Activated CD4-positive, alpha-beta memory T cell treated with anti-CD3 and anti-CD28 coated beads, Interleukin-2, amount 10 ng/mL, durations not matched to agents 7 days and 5 days (primary cell): ENCODE measurements around the gene HP. TPM values are rescaled to one million over a fixed set of nuclear protein-coding genes. Genes with fewer than 3 reads are reported as not detected.
"Not testable (repeated sequence)": the region's sequence is repeated elsewhere in the genome, so short reads cannot be mapped to it uniquely, and the experiment has no call there.

ENCODE experiments used
- CTCF ChIA-PET: fragments of 350-600 bp; sonication (Branson Sonifier 250); formaldehyde crosslinking; loops from one replicate; lab custom pipeline; 2021; ENCODE audit warnings: antibody characterized with exemption, inconsistent platforms; lab: Charles Lee
- POLR2A ChIA-PET: fragments of 350-600 bp; sonication (Branson Sonifier 250); formaldehyde crosslinking; loops from one replicate; lab custom pipeline; 2021; ENCODE audit warnings: antibody characterized with exemption; lab: Charles Lee
- DNase-seq: peaks from one replicate; pipeline ENCODE4 v3.0.0-alpha.2; 2020
- H3K27ac Mint-ChIP-seq: one replicate; pipeline ENCODE4 v1.8.0; 2021; ENCODE audit warnings: mild to moderate bottlenecking, mixed read lengths
- H3K27me3 Mint-ChIP-seq: one replicate; pipeline ENCODE4 v1.8.0; 2021; ENCODE audit warnings: mixed read lengths
- H3K36me3 Mint-ChIP-seq: one replicate; pipeline ENCODE4 v1.8.0; 2021; ENCODE audit warnings: low read depth, mixed read lengths
- H3K4me1 Mint-ChIP-seq: one replicate; pipeline ENCODE4 v1.8.0; 2021; ENCODE audit warnings: mixed read lengths
- H3K4me3 Mint-ChIP-seq: one replicate; pipeline ENCODE4 v1.8.0; 2021; ENCODE audit warnings: mild to moderate bottlenecking, mixed read lengths
- H3K9me3 Mint-ChIP-seq: one replicate; pipeline ENCODE4 v1.8.0; 2021; ENCODE audit warnings: mixed read lengths
- total RNA-seq, 2 experiments: library from RNA; stranded (reverse); gene quantifications; one replicate each; pipeline ENCODE4 v1.2.3, GENCODE V29; 2021

Gene HP
- total RNA-seq, 2 experiments from 2014 or later, result not detected

GRCh38 chr16:72050769-72051464, 3.4 kb upstream of the HP start:
- Mint-ChIP-seq H3K36me3 (peaks cover 6% of the 10 kb centered on the region), H3K27me3 (no peaks in the 10 kb centered on the region), H3K9me3 (peaks cover 11% of the 10 kb centered on the region), H3K4me3 (no peak overlapping the region), H3K4me1 (no peaks in the 10 kb centered on the region), H3K27ac (no peak overlapping the region)
- ChIA-PET CTCF (no interaction called here), POLR2A (no interaction called here)
- DNase-seq, result no peak

GRCh38 chr16:72051818-72052217, 2.5 kb upstream of the HP start:
- no peak for DNase-seq
- Mint-ChIP-seq H3K27ac (no peak overlapping the region), H3K27me3 (no peaks in the 10 kb centered on the region), H3K4me3 (no peak overlapping the region), H3K4me1 (no peaks in the 10 kb centered on the region), H3K9me3 (peaks cover 11% of the 10 kb centered on the region), H3K36me3 (peaks cover 6% of the 10 kb centered on the region)
- POLR2A ChIA-PET, result no interaction called here
- CTCF ChIA-PET, result no interaction called here

- H3K27me3 Mint-ChIP-seq, result no peaks in the 10 kb centered on the region
- POLR2A ChIA-PET, result no interaction called here
- CTCF ChIA-PET, result no interaction called here
- no peak overlapping the region for H3K27ac Mint-ChIP-seq
- DNase-seq, result no peak
- H3K9me3 Mint-ChIP-seq, result no peaks in the 10 kb centered on the region
- no peak overlapping the region for H3K4me3 Mint-ChIP-seq
- no peaks in the 10 kb centered on the region for H3K36me3 Mint-ChIP-seq
- no peaks in the 10 kb centered on the region for H3K4me1 Mint-ChIP-seq
Observed at GRCh38 chr16:72055911-72056310, 1.6 kb downstream of the HP start.

GRCh38 chr16:72057313-72057712, 3.0 kb downstream of the HP start:
- H3K9me3 Mint-ChIP-seq, result not testable (repeated sequence)

GRCh38 chr16:72059060-72059459, 4.8 kb downstream of the HP start:
- H3K4me1 Mint-ChIP-seq, CTCF ChIA-PET, H3K27me3 Mint-ChIP-seq, H3K9me3 Mint-ChIP-seq, DNase-seq, POLR2A ChIA-PET, H3K4me3 Mint-ChIP-seq, H3K27ac Mint-ChIP-seq, H3K36me3 Mint-ChIP-seq: not testable (repeated sequence)

More at GRCh38 chr16:72057313-72057712, 3.0 kb downstream of the HP start:
- H3K4me3 Mint-ChIP-seq, POLR2A ChIA-PET, H3K27ac Mint-ChIP-seq, DNase-seq, H3K4me1 Mint-ChIP-seq, CTCF ChIA-PET, H3K27me3 Mint-ChIP-seq, H3K36me3 Mint-ChIP-seq: not testable (repeated sequence)

GRCh38 chr16:72060405-72060804, 6.1 kb downstream of the HP start:
- H3K4me1 Mint-ChIP-seq, result no peaks in the 10 kb centered on the region
- CTCF ChIA-PET, result no interaction called here
- no peaks in the 10 kb centered on the region for H3K9me3 Mint-ChIP-seq
- no peak for DNase-seq
- H3K27me3 Mint-ChIP-seq, result no peaks in the 10 kb centered on the region
- no peaks in the 10 kb centered on the region for H3K36me3 Mint-ChIP-seq
- POLR2A ChIA-PET, result no interaction called here
- H3K27ac Mint-ChIP-seq, result no peak overlapping the region
- H3K4me3 Mint-ChIP-seq, result no peak overlapping the region

- POLR2A ChIA-PET, result no interaction called here
- no peak for DNase-seq
- no peak overlapping the region for H3K4me3 Mint-ChIP-seq
Observed at GRCh38 chr16:72061564-72061963, 7.3 kb downstream of the HP start.

GRCh38 chr16:72064361-72064894, 10.1 kb downstream of the HP start:
- no peaks in the 10 kb centered on the region for H3K4me1 Mint-ChIP-seq
- H3K27me3 Mint-ChIP-seq, result no peaks in the 10 kb centered on the region
- CTCF ChIA-PET, result no interaction called here
- H3K27ac Mint-ChIP-seq, result no peak overlapping the region
- H3K9me3 Mint-ChIP-seq, result no peaks in the 10 kb centered on the region
- no peak for DNase-seq
- no peak overlapping the region for H3K4me3 Mint-ChIP-seq
- POLR2A ChIA-PET, result no interaction called here
- H3K36me3 Mint-ChIP-seq, result no peaks in the 10 kb centered on the region

More at GRCh38 chr16:72061564-72061963, 7.3 kb downstream of the HP start:
- no peaks in the 10 kb centered on the region for H3K27me3 Mint-ChIP-seq
- H3K27ac Mint-ChIP-seq, result no peak overlapping the region
- no peaks in the 10 kb centered on the region for H3K9me3 Mint-ChIP-seq
- no peaks in the 10 kb centered on the region for H3K36me3 Mint-ChIP-seq
- CTCF ChIA-PET, result interaction anchor here (0.9 kb wide), 1 partner anchor 39 kb away, joined by 3 read pairs; no protein-coding TSS in a partner anchor
- no peaks in the 10 kb centered on the region for H3K4me1 Mint-ChIP-seq

- Mint-ChIP-seq H3K27me3 (no peaks in the 10 kb centered on the region), H3K27ac (no peak overlapping the region), H3K4me1 (no peaks in the 10 kb centered on the region), H3K9me3 (no peaks in the 10 kb centered on the region), H3K36me3 (no peaks in the 10 kb centered on the region), H3K4me3 (no peak overlapping the region)
- CTCF ChIA-PET, result interaction anchor here (0.8 to 3.0 kb wide), 6 partner anchors 11 to 164 kb away, joined by 3 to 12 read pairs (median 6); partner anchors contain the start of genes DHX38 and TXNL4B
- no peak for DNase-seq
- POLR2A ChIA-PET, result no interaction called here
Observed at GRCh38 chr16:72066747-72067146, 12.4 kb downstream of the HP start.

GRCh38 chr16:72068930-72069329, 14.6 kb downstream of the HP start:
- DNase-seq, result no peak
- ChIA-PET POLR2A (no interaction called here), CTCF (interaction anchor here (3.0 kb wide), 1 partner anchor 29 kb away, joined by 12 read pairs; no protein-coding TSS in a partner anchor)
- Mint-ChIP-seq H3K4me1 (no peaks in the 10 kb centered on the region), H3K27me3 (no peaks in the 10 kb centered on the region), H3K9me3 (no peaks in the 10 kb centered on the region), H3K4me3 (no peak overlapping the region), H3K27ac (no peak overlapping the region), H3K36me3 (no peaks in the 10 kb centered on the region)

- H3K27me3 Mint-ChIP-seq, result no peaks in the 10 kb centered on the region
- no peaks in the 10 kb centered on the region for H3K4me1 Mint-ChIP-seq
- H3K27ac Mint-ChIP-seq, result no peak overlapping the region
- H3K4me3 Mint-ChIP-seq, result no peak overlapping the region
- no peaks in the 10 kb centered on the region for H3K9me3 Mint-ChIP-seq
- DNase-seq, result no peak
- no peaks in the 10 kb centered on the region for H3K36me3 Mint-ChIP-seq
- ChIA-PET CTCF (no interaction called here), POLR2A (no interaction called here)
Observed at GRCh38 chr16:72072514-72073342, 18.4 kb downstream of the HP start.

GRCh38 chr16:72073560-72074230, 19.4 kb downstream of the HP start:
- Mint-ChIP-seq H3K27me3 (no peaks in the 10 kb centered on the region), H3K4me3 (no peak overlapping the region), H3K27ac (no peak overlapping the region), H3K4me1 (no peaks in the 10 kb centered on the region), H3K36me3 (no peaks in the 10 kb centered on the region), H3K9me3 (no peaks in the 10 kb centered on the region)
- ChIA-PET POLR2A (no interaction called here), CTCF (no interaction called here)
- no peak for DNase-seq

- H3K4me1 Mint-ChIP-seq, DNase-seq, H3K27ac Mint-ChIP-seq, POLR2A ChIA-PET, H3K4me3 Mint-ChIP-seq, CTCF ChIA-PET, H3K36me3 Mint-ChIP-seq, H3K9me3 Mint-ChIP-seq, H3K27me3 Mint-ChIP-seq: not testable (repeated sequence)
Observed at GRCh38 chr16:72075067-72075466, 20.8 kb downstream of the HP start.
